Mesenchymal stem cell (in vitro differentiated cells and primary cell): ENCODE measurements around the gene MTERF2.
A peak's percentile ranks its signal among the peaks of the same experiment; 100 is the strongest.

ENCODE experiments used
- DNase-seq: peaks from one replicate; pipeline ENCODE4 v3.0.0-alpha.2; 2013
- H2AFZ ChIP-seq: one replicate; pipeline ENCODE4 v1.6.1; 2013; ENCODE audit warnings: low read depth, mild to moderate bottlenecking, control low read depth, inconsistent platforms, low read length, moderate library complexity
- H2AK5ac ChIP-seq: 2 replicates; pipeline ENCODE4 v1.6.1; 2013; ENCODE audit warnings: low read length, moderate library complexity, mild to moderate bottlenecking, inconsistent platforms; ENCODE audit not compliant: severe bottlenecking
- H2BK120ac ChIP-seq: one replicate; pipeline ENCODE4 v1.6.1; 2013; ENCODE audit warnings: low read depth, mild to moderate bottlenecking, inconsistent platforms, low read length, moderate library complexity
- H2BK12ac ChIP-seq, 2 experiments: one replicate each; pipeline ENCODE4 v1.6.1; 2013; ENCODE audit warnings: inconsistent platforms in 2 of 2, low read length in 2 of 2, mild to moderate bottlenecking in 2 of 2, moderate library complexity in 2 of 2, control low read depth in 1 of 2
- H2BK15ac ChIP-seq: one replicate; pipeline ENCODE4 v1.6.1; 2013; ENCODE audit warnings: mild to moderate bottlenecking, low read depth, inconsistent platforms; ENCODE audit not compliant: poor library complexity, severe bottlenecking
- H2BK5ac ChIP-seq: 2 replicates; pipeline ENCODE4 v1.6.1; 2013; ENCODE audit warnings: low read depth, mild to moderate bottlenecking, low read length, control low read depth, inconsistent platforms; ENCODE audit not compliant: poor library complexity, severe bottlenecking
- H3K14ac ChIP-seq, 2 experiments: one replicate each; pipeline ENCODE4 v1.6.1; 2013; ENCODE audit warnings: inconsistent platforms in 2 of 2, low read length in 2 of 2, control low read depth in 1 of 2, mild to moderate bottlenecking in 1 of 2, moderate library complexity in 1 of 2
- H3K18ac ChIP-seq, 2 experiments: one replicate each; pipeline ENCODE4 v1.6.1; 2013; ENCODE audit warnings: inconsistent platforms in 2 of 2, low read length in 2 of 2, control low read depth in 1 of 2, low read depth in 1 of 2, mild to moderate bottlenecking in 1 of 2
- H3K23ac ChIP-seq, 2 experiments: one replicate each; pipeline ENCODE4 v1.6.1; 2013; ENCODE audit warnings: inconsistent platforms in 2 of 2, low read length in 2 of 2, mild to moderate bottlenecking in 2 of 2, moderate library complexity in 2 of 2, control low read depth in 1 of 2
- H3K27ac ChIP-seq: 2 replicates; pipeline ENCODE4 v1.5.1; 2013; ENCODE audit warnings: mild to moderate bottlenecking, moderate library complexity, low read length, control low read depth, inconsistent platforms; ENCODE audit not compliant: poor library complexity, severe bottlenecking
- H3K27me3 ChIP-seq, 2 experiments: 2 replicates each; pipeline versions ENCODE4 v1.6.1 to v1.7.0; 2013; ENCODE audit warnings: low read length in 2 of 2, mild to moderate bottlenecking in 2 of 2, moderate library complexity in 2 of 2, control low read depth in 1 of 2, inconsistent platforms in 1 of 2; ENCODE audit not compliant: control insufficient read depth in 1 of 2, insufficient read depth in 1 of 2
- H3K36me3 ChIP-seq, 2 experiments: 2 replicates each; pipeline versions ENCODE4 v1.6.1 to v1.7.0; 2013; ENCODE audit warnings: low read length in 2 of 2, control low read depth in 1 of 2, inconsistent platforms in 1 of 2, low read depth in 1 of 2, mild to moderate bottlenecking in 1 of 2; ENCODE audit not compliant: insufficient read depth in 2 of 2, control insufficient read depth in 1 of 2
- H3K4ac ChIP-seq, 2 experiments: one replicate each; pipeline ENCODE4 v1.6.1; 2013; ENCODE audit warnings: inconsistent platforms in 2 of 2, low read length in 2 of 2, mild to moderate bottlenecking in 2 of 2, moderate library complexity in 2 of 2, control low read depth in 1 of 2, low read depth in 1 of 2
- H3K4me1 ChIP-seq: 2 replicates; pipeline ENCODE4 v1.6.1; 2013; ENCODE audit warnings: low read depth, low read length, control low read depth; ENCODE audit not compliant: control insufficient read depth, insufficient read depth
- H3K4me2 ChIP-seq: 2 replicates; pipeline ENCODE4 v1.6.1; 2013; ENCODE audit warnings: low read length, mild to moderate bottlenecking, inconsistent platforms; ENCODE audit not compliant: poor library complexity, severe bottlenecking
- H3K4me3 ChIP-seq, 2 experiments: 2 replicates each; pipeline versions ENCODE4 v1.5.1 to v1.7.0; 2013; ENCODE audit warnings: low read length in 2 of 2, mild to moderate bottlenecking in 2 of 2, control low read depth in 1 of 2, low read depth in 1 of 2; ENCODE audit not compliant: insufficient read depth in 1 of 2
- H3K79me1 ChIP-seq: replicated peaks from 2 replicates; pipeline ENCODE4 v1.6.1; 2013; ENCODE audit warnings: mild to moderate bottlenecking, control low read depth, low read length, inconsistent platforms; ENCODE audit not compliant: poor library complexity, severe bottlenecking
- H3K9ac ChIP-seq: 2 replicates; pipeline ENCODE4 v1.7.0; 2013; ENCODE audit warnings: mild to moderate bottlenecking, low read length, moderate library complexity
- H3K9me3 ChIP-seq: 2 replicates; pipeline ENCODE4 v1.7.0; 2013; ENCODE audit warnings: mild to moderate bottlenecking, low read length; ENCODE audit not compliant: control insufficient read depth
- H4K8ac ChIP-seq: one replicate; pipeline ENCODE4 v1.6.1; 2013; ENCODE audit warnings: inconsistent platforms, mild to moderate bottlenecking, low read length, moderate library complexity
- H4K91ac ChIP-seq: one replicate; pipeline ENCODE4 v1.6.1; 2013; ENCODE audit warnings: mild to moderate bottlenecking, low read length, inconsistent platforms
- WGBS: methylation state at CpG from one replicate; pipeline ENCODE4 v1.1.7; 2013; ENCODE audit warnings: mixed read lengths; 5-methylcytosine and 5-hydroxymethylcytosine counted together

Gene MTERF2

GRCh38 chr12:106964526-106964925 is 22.4 kb downstream of the MTERF2 start:
- H3K23ac ChIP-seq = no peak overlapping the region

GRCh38 chr12:106962286-106962685 is 24.7 kb downstream of the MTERF2 start:
- Histone ChIP-seq H2AFZ (no peak overlapping the region), H3K79me1 (no peaks in the 10 kb centered on the region), H3K27ac (peak overlapping the region; percentile 21), H2BK5ac (no peak overlapping the region), H3K4me3 (no peak overlapping the region), H3K18ac (no peak overlapping the region), H3K9ac (no peak overlapping the region), H2AK5ac (peak overlapping the region; percentile 56), H2BK120ac (no peak overlapping the region), H3K4ac (no peak overlapping the region), H2BK15ac (no peak overlapping the region), H3K4me2 (peak overlapping the region; percentile 11), H3K36me3 (peaks cover 5 to 71% of the 10 kb centered on the region in 2 experiments), H3K4me1 (peaks cover 6% of the 10 kb centered on the region), H3K23ac (no peak overlapping the region), H4K91ac (no peak overlapping the region), H4K8ac (no peak overlapping the region), H3K14ac (no peak overlapping the region), H3K9me3 (no peaks in the 10 kb centered on the region), H3K27me3 (no peaks in the 10 kb centered on the region), H2BK12ac (no peak overlapping the region)
- DNase-seq = no peak
- 86% methylated on average over 3 of the region's 3 CpGs for WGBS

More at GRCh38 chr12:106964526-106964925, 22.4 kb downstream of the MTERF2 start:
- H2BK12ac ChIP-seq = no peak overlapping the region
- peaks cover 5% of the 10 kb centered on the region for H3K4me1 ChIP-seq
- no peak overlapping the region for H3K27ac ChIP-seq
- no peak overlapping the region for H3K18ac ChIP-seq
- H2BK5ac ChIP-seq = no peak overlapping the region
- H3K4me3 ChIP-seq = no peak overlapping the region
- no peak overlapping the region for H3K9ac ChIP-seq
- no peak overlapping the region for H2AK5ac ChIP-seq
- H2AFZ ChIP-seq = no peak overlapping the region
- peaks cover 6 to 88% of the 10 kb centered on the region in 2 experiments for H3K36me3 ChIP-seq
- H3K27me3 ChIP-seq = no peaks in the 10 kb centered on the region
- H3K79me1 ChIP-seq = no peaks in the 10 kb centered on the region
- no peak overlapping the region for H4K8ac ChIP-seq
- no peak overlapping the region for H3K14ac ChIP-seq
- no peak overlapping the region for H2BK15ac ChIP-seq
- DNase-seq = no peak
- no peak overlapping the region for H4K91ac ChIP-seq
- H3K9me3 ChIP-seq = no peaks in the 10 kb centered on the region
- H3K4me2 ChIP-seq = no peak overlapping the region
- WGBS = 100% methylated on average over 1 of the region's 2 CpGs
- no peak overlapping the region for H2BK120ac ChIP-seq
- H3K4ac ChIP-seq = no peak overlapping the region

DNA sequence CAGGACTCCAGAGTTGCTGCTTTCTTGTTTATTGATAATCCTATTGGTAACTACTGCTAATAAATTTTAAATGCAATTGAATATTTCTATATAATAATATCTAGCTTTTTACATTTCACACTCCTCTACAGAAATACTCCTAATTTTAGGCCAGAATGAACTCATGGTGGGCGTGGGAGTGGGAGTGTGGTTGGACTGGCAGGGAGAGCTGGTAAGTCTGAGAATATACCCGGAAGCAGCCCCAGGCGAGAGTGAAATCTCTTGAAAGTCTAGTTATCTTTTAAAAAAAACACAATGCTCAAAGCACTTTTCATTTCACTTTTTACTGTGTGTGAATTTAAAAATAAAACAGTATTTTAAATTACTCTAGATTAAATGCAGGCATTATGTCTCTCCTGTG is 26.5 kb downstream of the MTERF2 start:
- no peak overlapping the region for H3K23ac ChIP-seq

DNA sequence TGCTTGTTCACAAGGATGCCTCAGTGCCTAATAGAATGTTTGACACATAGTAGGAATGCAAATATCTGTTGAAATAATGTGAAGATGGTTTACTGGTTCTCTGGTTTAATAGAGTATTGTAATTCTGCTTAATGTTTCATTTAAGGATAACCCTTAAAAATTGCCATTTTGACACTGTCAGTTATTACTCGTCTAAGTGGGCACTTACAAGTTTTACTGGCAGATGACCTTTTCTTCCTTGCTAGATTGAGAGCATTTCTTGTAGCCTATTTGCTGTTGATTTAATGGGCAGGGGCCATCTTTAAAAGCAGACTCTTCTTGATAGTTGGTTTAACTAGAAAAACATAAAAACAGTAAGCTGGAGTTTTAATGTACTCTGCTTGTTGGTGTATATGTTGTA is 29.4 kb downstream of the MTERF2 start:
- Histone ChIP-seq H3K36me3 (peaks cover 3 to 30% of the 10 kb centered on the region in 2 experiments), H3K14ac (no peak overlapping the region), H4K8ac (no peak overlapping the region), H3K18ac (no peak overlapping the region), H3K4me1 (peaks cover 8% of the 10 kb centered on the region), H2BK5ac (no peak overlapping the region), H2BK120ac (no peak overlapping the region), H3K4me2 (peak overlapping the region; percentile 47), H3K27ac (no peak overlapping the region), H4K91ac (no peak overlapping the region), H2AK5ac (no peak overlapping the region), H3K4ac (no peak overlapping the region), H3K9me3 (no peaks in the 10 kb centered on the region), H2BK12ac (no peak overlapping the region), H3K79me1 (peaks cover 5% of the 10 kb centered on the region), H3K23ac (no peak overlapping the region), H2BK15ac (no peak overlapping the region), H3K9ac (peak overlapping the region; percentile 100), H3K4me3 (peak overlapping the region in 1 of 2 experiments; percentile 98), H2AFZ (no peak overlapping the region), H3K27me3 (no peaks in the 10 kb centered on the region)
- peak; percentile 36 for DNase-seq
- WGBS = 29% methylated on average over 1 of the region's 1 CpG

More for the DNA sequence above, 26.5 kb downstream of the MTERF2 start:
- H2AFZ ChIP-seq = no peak overlapping the region
- no peak overlapping the region for H2BK15ac ChIP-seq
- no peak overlapping the region for H3K27ac ChIP-seq
- H3K9me3 ChIP-seq = no peaks in the 10 kb centered on the region
- H3K4me2 ChIP-seq = no peak overlapping the region
- peaks cover 6% of the 10 kb centered on the region for H3K4me1 ChIP-seq
- WGBS = no CpG with 5 or more reads among the region's 3 CpGs
- no peak overlapping the region for H2BK5ac ChIP-seq
- H3K4me3 ChIP-seq = no peak overlapping the region
- no peak overlapping the region for H2AK5ac ChIP-seq
- no peak overlapping the region for H4K8ac ChIP-seq
- no peak overlapping the region for H3K14ac ChIP-seq
- H3K36me3 ChIP-seq = peaks cover 3 to 55% of the 10 kb centered on the region in 2 experiments
- H4K91ac ChIP-seq = no peak overlapping the region
- H3K9ac ChIP-seq = peak overlapping the region; percentile 34
- no peak overlapping the region for H3K18ac ChIP-seq
- H3K79me1 ChIP-seq = no peaks in the 10 kb centered on the region
- DNase-seq = no peak
- no peaks in the 10 kb centered on the region for H3K27me3 ChIP-seq
- H2BK12ac ChIP-seq = no peak overlapping the region
- H3K4ac ChIP-seq = no peak overlapping the region
- no peak overlapping the region for H2BK120ac ChIP-seq
